Measurements from ENCODE around the gene LAYN.

GRCh38 chr11:111560800-111561199, 20.3 kb downstream of the LAYN start:
- TF ChIP-seq POLR2A (IDR thresholded peaks at IDR 0.05), result no peak
- TF ChIP-seq, protein P1, sequence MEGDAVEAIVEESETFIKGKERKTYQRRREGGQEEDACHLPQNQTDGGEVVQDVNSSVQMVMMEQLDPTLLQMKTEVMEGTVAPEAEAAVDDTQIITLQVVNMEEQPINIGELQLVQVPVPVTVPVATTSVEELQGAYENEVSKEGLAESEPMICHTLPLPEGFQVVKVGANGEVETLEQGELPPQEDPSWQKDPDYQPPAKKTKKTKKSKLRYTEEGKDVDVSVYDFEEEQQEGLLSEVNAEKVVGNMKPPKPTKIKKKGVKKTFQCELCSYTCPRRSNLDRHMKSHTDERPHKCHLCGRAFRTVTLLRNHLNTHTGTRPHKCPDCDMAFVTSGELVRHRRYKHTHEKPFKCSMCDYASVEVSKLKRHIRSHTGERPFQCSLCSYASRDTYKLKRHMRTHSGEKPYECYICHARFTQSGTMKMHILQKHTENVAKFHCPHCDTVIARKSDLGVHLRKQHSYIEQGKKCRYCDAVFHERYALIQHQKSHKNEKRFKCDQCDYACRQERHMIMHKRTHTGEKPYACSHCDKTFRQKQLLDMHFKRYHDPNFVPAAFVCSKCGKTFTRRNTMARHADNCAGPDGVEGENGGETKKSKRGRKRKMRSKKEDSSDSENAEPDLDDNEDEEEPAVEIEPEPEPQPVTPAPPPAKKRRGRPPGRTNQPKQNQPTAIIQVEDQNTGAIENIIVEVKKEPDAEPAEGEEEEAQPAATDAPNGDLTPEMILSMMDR (IDR thresholded peaks at IDR 0.05), result no peak
